GM12878 (cell line): ENCODE data around the gene SPAG7. TPM values are rescaled to one million over a fixed set of nuclear protein-coding genes. Genes with fewer than 3 reads are reported as not detected.

Experiments
- CEBPZ ChIP-seq: fragments of 150-350 bp; IDR thresholded peaks from 2 replicates; pipeline ENCODE4 v1.6.1; 2016; ENCODE audit warnings: low read depth, low read length
- ETV6 ChIP-seq, 2 experiments: fragments of 450-650 bp in 1 of 2; IDR thresholded peaks in 1 of 2; conservative IDR thresholded peaks in 1 of 2; 2 replicates each; pipeline ENCODE4 v1.6.1; 2014; ENCODE audit warnings: antibody characterized with exemption in 1 of 2, borderline replicate concordance in 1 of 2, low read depth in 1 of 2, mild to moderate bottlenecking in 1 of 2, moderate library complexity in 1 of 2
- IRF5 ChIP-seq: fragments of 450-650 bp; IDR thresholded peaks from 2 replicates; pipeline ENCODE4 v1.6.1; 2017; ENCODE audit warnings: borderline replicate concordance
- MLLT1 ChIP-seq: fragments of 450-650 bp; IDR thresholded peaks from 2 replicates; pipeline ENCODE4 v1.6.1; 2016; ENCODE audit warnings: mild to moderate bottlenecking
- MYB ChIP-seq: fragments of 150-350 bp; IDR thresholded peaks from 2 replicates; pipeline ENCODE4 v1.6.1; 2014; ENCODE audit warnings: mild to moderate bottlenecking, low read depth, low read length, borderline replicate concordance
- NFXL1 ChIP-seq: fragments of 450-650 bp; IDR thresholded peaks from 2 replicates; pipeline ENCODE4 v1.6.1; 2017; ENCODE audit warnings: antibody characterized with exemption, mild to moderate bottlenecking, borderline replicate concordance
- NFYB ChIP-seq: IDR thresholded peaks from 2 replicates; pipeline ENCODE4 v1.6.1; 2011; ENCODE audit warnings: low read depth, mild to moderate bottlenecking, low read length, improper control_type of control experiment, moderate library complexity; ENCODE audit not compliant: insufficient read depth
- POLR2AphosphoS5 ChIP-seq: IDR thresholded peaks from 2 replicates; pipeline ENCODE4 v1.6.1; 2011; ENCODE audit warnings: mild to moderate bottlenecking, low read length, inconsistent platforms
- RFX5 ChIP-seq: IDR thresholded peaks from 2 replicates; pipeline ENCODE4 v1.6.1; 2011; ENCODE audit warnings: low read depth, low read length, improper control_type of control experiment
- SMAD1 ChIP-seq: fragments of 450-650 bp; IDR thresholded peaks from 2 replicates; pipeline ENCODE4 v1.6.1; 2018; ENCODE audit warnings: mild to moderate bottlenecking, low read depth; ENCODE audit not compliant: partially characterized antibody
- TAF1 ChIP-seq: IDR thresholded peaks from 2 replicates; pipeline ENCODE4 v1.6.1; 2011; ENCODE audit warnings: mild to moderate bottlenecking, low read depth, low read length, borderline replicate concordance
- USF2 ChIP-seq: IDR thresholded peaks from 2 replicates; pipeline ENCODE4 v1.6.1; 2011; ENCODE audit warnings: low read depth, low read length, improper control_type of control experiment, borderline replicate concordance
- ZNF592 ChIP-seq: fragments of 450-650 bp; IDR thresholded peaks from 2 replicates; pipeline ENCODE4 v1.6.1; 2017; ENCODE audit warnings: mild to moderate bottlenecking, moderate library complexity
- polyA plus RNA-seq, 11 experiments: library from polyadenylated mRNA; depleted of rRNA in 4 of 11; unstranded in 6 of 11; stranded (reverse) in 5 of 11; fragments of >200 nt; fragmentation: Nextera tagmentation in 4 of 11; fragmentation: Illumina TruSeq in 1 of 11; extraction: Ambion mirVana in 4 of 11; extraction: Trizol in 1 of 11; gene quantifications; 1 replicate in 1 of 11; 2 replicates in 10 of 11; pipeline versions ENCODE4 v1.2.1 to v1.2.3, GENCODE V29; 2011 to 2016; ENCODE audit warnings: inconsistent platforms in 2 of 11, missing spikeins in 2 of 11, low read depth in 1 of 11
- total RNA-seq, 4 experiments: library from RNA; depleted of rRNA in 3 of 4; stranded (reverse); fragments of >200 nt in 3 of 4; fragmentation: Illumina TruSeq in 1 of 4; extraction: Trizol in 1 of 4; gene quantifications; 2 replicates each; pipeline versions ENCODE4 v1.2.1 to v1.2.3, GENCODE V29; 2013 to 2021

Gene SPAG7
- total and polyA plus RNA-seq, 10 of the 15 experiments (the other 5 are each of a cell fraction or from before 2014, with no cell fraction given) = 7.9 to 146 (median 88.7) TPM

- no peak for TF ChIP-seq RFX5
- no peak for TF ChIP-seq IRF5
- TF ChIP-seq ETV6 (conservative IDR thresholded peaks at IDR 0.05 in 1 of 2, IDR thresholded peaks at IDR 0.05 in 1 of 2; ENCODE audit: borderline replicate concordance in 1 of 2, low read depth in 1 of 2) = no peak
- TF ChIP-seq NFYB = no peak
- no peak for TF ChIP-seq USF2
- TF ChIP-seq ZNF592 = peak; percentile 93
- TF ChIP-seq TAF1 = peak; percentile 96
- peak; percentile 89 for TF ChIP-seq POLR2AphosphoS5
- peak; percentile 67 for TF ChIP-seq SMAD1
- 0 out of 2 replicates have a peak, but pooled peaks have one; percentile 28 for TF ChIP-seq MLLT1
- TF ChIP-seq CEBPZ = no peak
- TF ChIP-seq MYB = no peak
- no peak for TF ChIP-seq NFXL1
Measured at GRCh38 chr17:4967539-4968485, at the start of gene SPAG7 (continued).
